Measurements from ENCODE around the gene PTPRM. TPM values are rescaled to one million over a fixed set of nuclear protein-coding genes. Genes with fewer than 3 reads are reported as not detected.

PTPRM gene
- total RNA-seq, 1 experiment from 2014 or later, result 11.1 TPM

DNA sequence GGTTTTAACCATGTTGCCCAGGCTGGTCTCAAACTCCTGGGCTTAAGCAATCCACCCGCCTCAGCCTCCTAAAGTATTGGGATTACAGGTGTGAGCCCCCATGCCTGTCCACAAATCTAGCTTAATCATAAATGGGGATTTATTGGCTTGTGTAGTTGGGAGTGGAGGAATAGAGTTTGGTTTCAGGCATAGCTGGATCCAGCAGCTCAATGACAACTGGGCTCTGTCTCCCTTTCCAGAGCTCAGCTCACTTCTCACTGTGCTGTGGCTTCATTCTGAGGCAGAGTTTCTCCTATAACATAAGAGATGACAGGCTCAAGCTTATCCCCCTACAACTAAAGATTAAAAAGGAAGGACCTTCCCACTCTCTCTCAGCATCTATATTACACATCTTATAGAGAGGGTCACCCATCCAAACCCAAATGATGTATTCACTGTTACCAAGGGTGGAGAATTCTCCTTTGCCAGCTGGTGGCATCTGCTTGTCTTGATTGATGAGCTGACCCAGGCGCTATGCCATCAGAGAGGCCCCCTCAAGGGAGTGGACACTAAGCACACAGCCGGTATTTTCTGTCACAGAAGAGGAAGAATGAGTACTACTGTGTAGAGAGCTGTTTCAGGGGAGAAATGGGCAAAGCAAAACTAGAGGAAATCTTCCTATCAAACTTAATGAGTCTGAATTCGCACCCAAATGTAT is 280.4 kb downstream of the PTPRM start (continued):
- TF ChIP-seq, protein P1, sequence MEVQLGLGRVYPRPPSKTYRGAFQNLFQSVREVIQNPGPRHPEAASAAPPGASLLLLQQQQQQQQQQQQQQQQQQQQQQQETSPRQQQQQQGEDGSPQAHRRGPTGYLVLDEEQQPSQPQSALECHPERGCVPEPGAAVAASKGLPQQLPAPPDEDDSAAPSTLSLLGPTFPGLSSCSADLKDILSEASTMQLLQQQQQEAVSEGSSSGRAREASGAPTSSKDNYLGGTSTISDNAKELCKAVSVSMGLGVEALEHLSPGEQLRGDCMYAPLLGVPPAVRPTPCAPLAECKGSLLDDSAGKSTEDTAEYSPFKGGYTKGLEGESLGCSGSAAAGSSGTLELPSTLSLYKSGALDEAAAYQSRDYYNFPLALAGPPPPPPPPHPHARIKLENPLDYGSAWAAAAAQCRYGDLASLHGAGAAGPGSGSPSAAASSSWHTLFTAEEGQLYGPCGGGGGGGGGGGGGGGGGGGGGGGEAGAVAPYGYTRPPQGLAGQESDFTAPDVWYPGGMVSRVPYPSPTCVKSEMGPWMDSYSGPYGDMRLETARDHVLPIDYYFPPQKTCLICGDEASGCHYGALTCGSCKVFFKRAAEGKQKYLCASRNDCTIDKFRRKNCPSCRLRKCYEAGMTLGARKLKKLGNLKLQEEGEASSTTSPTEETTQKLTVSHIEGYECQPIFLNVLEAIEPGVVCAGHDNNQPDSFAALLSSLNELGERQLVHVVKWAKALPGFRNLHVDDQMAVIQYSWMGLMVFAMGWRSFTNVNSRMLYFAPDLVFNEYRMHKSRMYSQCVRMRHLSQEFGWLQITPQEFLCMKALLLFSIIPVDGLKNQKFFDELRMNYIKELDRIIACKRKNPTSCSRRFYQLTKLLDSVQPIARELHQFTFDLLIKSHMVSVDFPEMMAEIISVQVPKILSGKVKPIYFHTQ (CRISPR knock-in tag; IDR thresholded peaks at IDR 0.05), result no peak
- TF ChIP-seq IRF1 (CRISPR knock-in tag; IDR thresholded peaks at IDR 0.05) (no peak), NR2C2 (CRISPR knock-in tag; IDR thresholded peaks at IDR 0.05) (no peak)

DNA sequence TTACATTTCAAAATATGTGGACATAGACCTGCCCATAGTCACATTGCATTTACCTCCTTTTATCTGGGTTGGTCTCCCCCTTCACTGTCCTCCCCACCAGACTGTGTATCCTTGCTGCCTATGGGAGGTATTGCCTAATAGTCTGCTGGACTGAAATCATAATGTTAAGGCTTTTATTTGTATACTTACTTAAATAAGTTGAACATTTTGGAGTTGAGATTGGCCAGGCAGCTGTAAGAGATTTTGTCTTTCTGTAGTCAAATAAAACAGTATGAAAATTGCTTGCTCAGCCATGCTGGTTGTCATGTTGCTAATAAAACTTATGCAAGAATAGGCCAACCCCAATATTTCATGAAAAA is 280.9 kb downstream of the PTPRM start:
- ATAC-seq (no peak), DNase-seq (ENCODE audit: low spot score) (no peak)
- peaks cover 2% of the 10 kb centered on the region; the same call in 1 of the 2 replicates for H3K27me3 Mint-ChIP-seq (ENCODE audit: low read depth)
- peaks cover 5% of the 10 kb centered on the region for H3K4me1 Mint-ChIP-seq
- CTCF ChIA-PET, result interaction anchor here (0.6 to 1.5 kb wide), 2 partner anchors 58 to 409 kb away, joined by 4 read pairs; no protein-coding TSS in a partner anchor
- H3K4me3 Mint-ChIP-seq, result no peak overlapping the region
- no peak for TF ChIP-seq E2F5 (CRISPR knock-in tag; IDR thresholded peaks at IDR 0.05)
- TF ChIP-seq PRDM15 (CRISPR knock-in tag; IDR thresholded peaks at IDR 0.05), result no peak
- no peak overlapping the region for H3K27ac Mint-ChIP-seq
- POLR2A ChIA-PET, result no interaction called here
- peaks cover 20% of the 10 kb centered on the region for H3K36me3 Mint-ChIP-seq
- H3K9me3 Mint-ChIP-seq, result peaks cover 44% of the 10 kb centered on the region

GRCh38 chr18:7850446-7850845 is 283.3 kb downstream of the PTPRM start:
- Mint-ChIP-seq H3K27ac (no peak overlapping the region), H3K27me3 (ENCODE audit: low read depth) (no peaks in the 10 kb centered on the region), H3K9me3 (peaks cover 20% of the 10 kb centered on the region), H3K4me3 (no peak overlapping the region), H3K4me1 (peaks cover 5% of the 10 kb centered on the region), H3K36me3 (peaks cover 3% of the 10 kb centered on the region)
- ChIA-PET CTCF (no interaction called here), POLR2A (no interaction called here)
- DNase-seq (ENCODE audit: low spot score), result no peak
- no peak for ATAC-seq
- TF ChIP-seq IRF1 (CRISPR knock-in tag; IDR thresholded peaks at IDR 0.05), result no peak
- TF ChIP-seq SOX15 (CRISPR knock-in tag; IDR thresholded peaks at IDR 0.05), result no peak
- TF ChIP-seq E2F1 (CRISPR knock-in tag; IDR thresholded peaks at IDR 0.05), result no peak
- TF ChIP-seq CREB1 (CRISPR knock-in tag; IDR thresholded peaks at IDR 0.05), result no peak
- TF ChIP-seq NR2C2 (CRISPR knock-in tag; IDR thresholded peaks at IDR 0.05), result no peak
- no peak for TF ChIP-seq OVOL2 (CRISPR knock-in tag; IDR thresholded peaks at IDR 0.05; ENCODE audit: borderline replicate concordance)
- no peak for TF ChIP-seq FOXJ3 (CRISPR knock-in tag; IDR thresholded peaks at IDR 0.05; ENCODE audit: borderline replicate concordance)
- TF ChIP-seq ETV6 (CRISPR knock-in tag; IDR thresholded peaks at IDR 0.05), result no peak
- no peak for TF ChIP-seq USF1 (CRISPR knock-in tag; IDR thresholded peaks at IDR 0.05)
- TF ChIP-seq, protein P2, sequence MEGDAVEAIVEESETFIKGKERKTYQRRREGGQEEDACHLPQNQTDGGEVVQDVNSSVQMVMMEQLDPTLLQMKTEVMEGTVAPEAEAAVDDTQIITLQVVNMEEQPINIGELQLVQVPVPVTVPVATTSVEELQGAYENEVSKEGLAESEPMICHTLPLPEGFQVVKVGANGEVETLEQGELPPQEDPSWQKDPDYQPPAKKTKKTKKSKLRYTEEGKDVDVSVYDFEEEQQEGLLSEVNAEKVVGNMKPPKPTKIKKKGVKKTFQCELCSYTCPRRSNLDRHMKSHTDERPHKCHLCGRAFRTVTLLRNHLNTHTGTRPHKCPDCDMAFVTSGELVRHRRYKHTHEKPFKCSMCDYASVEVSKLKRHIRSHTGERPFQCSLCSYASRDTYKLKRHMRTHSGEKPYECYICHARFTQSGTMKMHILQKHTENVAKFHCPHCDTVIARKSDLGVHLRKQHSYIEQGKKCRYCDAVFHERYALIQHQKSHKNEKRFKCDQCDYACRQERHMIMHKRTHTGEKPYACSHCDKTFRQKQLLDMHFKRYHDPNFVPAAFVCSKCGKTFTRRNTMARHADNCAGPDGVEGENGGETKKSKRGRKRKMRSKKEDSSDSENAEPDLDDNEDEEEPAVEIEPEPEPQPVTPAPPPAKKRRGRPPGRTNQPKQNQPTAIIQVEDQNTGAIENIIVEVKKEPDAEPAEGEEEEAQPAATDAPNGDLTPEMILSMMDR (IDR thresholded peaks at IDR 0.05), result no peak
- no peak for TF ChIP-seq E2F5 (CRISPR knock-in tag; IDR thresholded peaks at IDR 0.05)
- TF ChIP-seq TEAD1 (CRISPR knock-in tag; IDR thresholded peaks at IDR 0.05), result no peak
- TF ChIP-seq, protein P1 (CRISPR knock-in tag; IDR thresholded peaks at IDR 0.05), result no peak
